NCI-H446 treated with DMSO at 0.1 percent for 48 hours (cell line): ENCODE measurements around the gene EBF4.
"Not testable (repeated sequence)": the region's sequence is repeated elsewhere in the genome, so short reads cannot be mapped to it uniquely, and the experiment has no call there.

ENCODE experiments used
- DNase-seq: peaks from one replicate; lab custom pipeline; 2025; lab: John Stamatoyannopoulos, UW

EBF4 gene

GRCh38 chr20:2672446-2672845 lies 20.1 kb upstream of the EBF4 start:
- no peak for DNase-seq

GRCh38 chr20:2673453-2673852 lies 19.1 kb upstream of the EBF4 start:
- DNase-seq, result no peak

- no peak for DNase-seq
Observed at GRCh38 chr20:2680046-2680445, 12.5 kb upstream of the EBF4 start.

- not testable (repeated sequence) for DNase-seq
Observed at GRCh38 chr20:2682040-2682439, 10.5 kb upstream of the EBF4 start.

GRCh38 chr20:2684817-2685216 lies 7.8 kb upstream of the EBF4 start:
- not testable (repeated sequence) for DNase-seq

GRCh38 chr20:2687514-2687913 lies 5.1 kb upstream of the EBF4 start:
- DNase-seq, result no peak

- DNase-seq, result no peak
Observed at GRCh38 chr20:2688041-2688591, 4.5 kb upstream of the EBF4 start.

GRCh38 chr20:2690213-2690612 lies 2.4 kb upstream of the EBF4 start:
- no peak for DNase-seq

- no peak for DNase-seq
Observed at GRCh38 chr20:2690718-2691117, 1.9 kb upstream of the EBF4 start.

- no peak for DNase-seq
Observed at GRCh38 chr20:2691127-2691526, 1.5 kb upstream of the EBF4 start.

- DNase-seq, result no peak
Observed at GRCh38 chr20:2691663-2692035, 931 bp upstream of the EBF4 start.

GRCh38 chr20:2692886-2693285 lies 306 bp downstream of the EBF4 start:
- DNase-seq, result no peak

GRCh38 chr20:2693286-2694007 lies 867 bp downstream of the EBF4 start:
- DNase-seq, result no peak

GRCh38 chr20:2694008-2694471 lies 1.5 kb downstream of the EBF4 start:
- no peak for DNase-seq

- no peak for DNase-seq
Observed at GRCh38 chr20:2694519-2694918, 1.9 kb downstream of the EBF4 start.

- no peak for DNase-seq
Observed at GRCh38 chr20:2695206-2695983, 2.8 kb downstream of the EBF4 start.

GRCh38 chr20:2695984-2696525 lies 3.5 kb downstream of the EBF4 start:
- not testable (repeated sequence) for DNase-seq

GRCh38 chr20:2696646-2697045 lies 4.1 kb downstream of the EBF4 start:
- no peak for DNase-seq

- DNase-seq, result no peak
Observed at GRCh38 chr20:2697768-2698167, 5.2 kb downstream of the EBF4 start.

GRCh38 chr20:2698186-2698817 lies 5.7 kb downstream of the EBF4 start:
- DNase-seq, result no peak

GRCh38 chr20:2698912-2699311 lies 6.3 kb downstream of the EBF4 start:
- no peak for DNase-seq

GRCh38 chr20:2699775-2700413 lies 7.3 kb downstream of the EBF4 start:
- no peak for DNase-seq
